DOHH2 (cell line): ENCODE results near the gene KLHL15.

ENCODE experiments used
- CTCF ChIP-seq: fragments of 200-600 bp; sonication (generic); IDR thresholded peaks from one replicate; pipeline ENCODE4 v1.5.1; 2014; ENCODE audit warnings: antibody characterized with exemption, mild to moderate bottlenecking, low read depth, low read length; ENCODE audit not compliant: poor library complexity, severe bottlenecking
- EZH2phosphoT487 ChIP-seq: fragments of 200-600 bp; sonication (generic); IDR thresholded peaks from 2 replicates; pipeline ENCODE4 v1.6.1; 2017; ENCODE audit warnings: borderline replicate concordance, mild to moderate bottlenecking, antibody characterized with exemption, low read length, moderate library complexity, mixed read lengths

- no peak for TF ChIP-seq CTCF
- TF ChIP-seq EZH2phosphoT487, result no peak
Measured at GRCh38 chrX:24023972-24024669, 2.9 kb downstream of the KLHL15 start.
